Renal pelvis (tissue), 4 donors: ENCODE results near the gene BAHD1. TPM values are rescaled to one million over a fixed set of nuclear protein-coding genes. Genes with fewer than 3 reads are reported as not detected.
A peak's percentile ranks its signal among the peaks of the same experiment; 100 is the strongest.

Source experiments
- DNase-seq: peaks from one replicate; pipeline ENCODE4 v3.0.0-alpha.2; 2013
- polyA plus RNA-seq, 3 donors: library from polyadenylated mRNA; unstranded; fragments of 120-200 nt; gene quantifications; one replicate each; pipeline ENCODE4 v1.2.1, GENCODE V29; 2013; ENCODE audit not compliant: insufficient read length in 3 of 3

Gene BAHD1
- polyA plus RNA-seq, 3 donors: 24.7 to 28.5 (median 27.7) TPM

GRCh38 chr15:40463886-40464545 lies 23.3 kb downstream of the BAHD1 start:
- DNase-seq: no peak

DNA sequence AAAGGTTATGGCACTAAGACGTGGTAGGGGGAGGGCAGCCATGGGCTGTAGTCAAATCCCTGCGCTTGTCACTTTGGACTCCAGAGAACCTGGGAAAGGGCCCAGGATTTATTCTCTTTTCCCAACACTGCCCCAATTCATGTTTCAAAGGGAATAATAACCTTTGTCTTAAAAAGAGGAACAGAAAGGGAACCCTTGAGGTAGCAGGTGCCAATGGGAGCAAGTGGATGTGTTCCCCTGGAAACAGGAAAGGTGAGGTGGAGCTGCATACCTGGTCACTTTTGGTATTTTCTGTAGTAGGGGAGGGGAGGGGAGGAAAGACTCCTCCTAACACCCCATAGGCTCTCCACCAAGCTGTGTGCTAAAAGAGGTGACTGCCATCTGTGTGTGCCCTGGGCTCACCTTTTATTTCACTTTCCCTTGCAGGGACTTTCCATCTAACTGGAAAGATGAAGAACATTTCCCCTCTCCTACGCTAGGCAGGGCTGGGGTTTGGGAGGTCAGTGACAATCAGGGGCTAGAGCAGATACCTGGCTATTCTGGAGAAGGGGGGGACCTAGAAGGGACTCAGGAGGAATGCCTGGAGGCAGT lies 23.9 kb downstream of the BAHD1 start:
- DNase-seq: no peak

GRCh38 chr15:40465939-40466338 lies 25.2 kb downstream of the BAHD1 start:
- no peak for DNase-seq

DNA sequence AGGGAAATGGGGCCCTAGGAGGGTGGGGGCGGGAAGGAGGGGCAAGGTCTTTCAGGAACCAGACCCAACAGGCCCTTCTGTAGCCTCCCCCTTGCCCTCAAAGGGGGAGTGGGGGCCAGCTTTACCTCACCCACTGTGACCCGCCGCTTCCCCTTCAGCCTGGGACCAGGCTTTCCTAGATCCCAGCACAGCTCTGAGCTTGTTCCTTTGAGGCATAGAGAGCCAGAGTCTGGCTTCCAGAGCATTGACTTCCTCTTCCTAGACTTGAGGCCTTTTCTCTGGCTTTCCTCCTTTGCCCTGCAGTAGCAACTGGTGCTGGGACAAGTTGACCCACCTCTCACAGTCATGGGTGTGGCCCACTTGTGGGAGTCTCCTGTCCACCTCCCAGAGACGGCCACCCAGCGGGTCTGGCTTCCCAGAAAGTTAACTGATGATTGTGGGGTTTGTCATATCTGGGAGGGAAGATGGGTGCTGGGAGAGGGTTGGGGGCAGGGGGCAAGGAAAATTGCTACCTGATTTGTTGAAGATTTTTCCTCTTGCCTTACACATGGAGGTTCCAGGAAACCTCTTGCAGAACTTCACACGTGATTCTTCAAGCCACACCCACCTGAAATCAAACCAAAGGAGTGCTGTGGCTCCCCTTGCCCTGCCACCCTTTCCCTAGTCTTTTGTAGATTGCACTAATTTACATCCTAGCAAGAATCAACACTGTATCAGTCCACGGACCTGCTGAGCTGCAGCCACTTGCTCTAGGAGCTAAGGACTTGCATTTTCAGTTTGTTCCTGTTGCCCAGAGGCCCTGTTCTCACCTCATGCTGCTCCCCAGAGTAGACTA lies 25.9 kb downstream of the BAHD1 start:
- no peak for DNase-seq

DNA sequence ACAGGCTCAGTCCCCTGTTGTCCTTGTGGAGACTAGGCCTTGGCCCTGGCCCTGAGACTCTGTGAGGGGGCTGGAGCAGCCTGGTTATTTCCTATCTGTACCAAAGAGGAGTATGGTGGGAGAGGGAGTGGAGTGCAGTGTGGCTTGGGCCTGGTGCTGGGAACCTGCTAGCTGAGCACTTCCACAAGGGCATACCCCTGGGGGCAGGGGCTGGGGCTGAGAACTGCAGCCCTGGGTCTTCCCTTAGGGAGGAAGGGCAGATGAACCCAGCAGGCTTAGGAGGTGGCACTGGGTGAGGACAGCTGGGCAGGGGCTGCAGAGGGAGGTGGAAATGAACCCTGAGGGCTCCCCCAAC lies 26.5 kb downstream of the BAHD1 start:
- no peak for DNase-seq

GRCh38 chr15:40468898-40469331 lies 28.2 kb downstream of the BAHD1 start:
- no peak for DNase-seq

DNA sequence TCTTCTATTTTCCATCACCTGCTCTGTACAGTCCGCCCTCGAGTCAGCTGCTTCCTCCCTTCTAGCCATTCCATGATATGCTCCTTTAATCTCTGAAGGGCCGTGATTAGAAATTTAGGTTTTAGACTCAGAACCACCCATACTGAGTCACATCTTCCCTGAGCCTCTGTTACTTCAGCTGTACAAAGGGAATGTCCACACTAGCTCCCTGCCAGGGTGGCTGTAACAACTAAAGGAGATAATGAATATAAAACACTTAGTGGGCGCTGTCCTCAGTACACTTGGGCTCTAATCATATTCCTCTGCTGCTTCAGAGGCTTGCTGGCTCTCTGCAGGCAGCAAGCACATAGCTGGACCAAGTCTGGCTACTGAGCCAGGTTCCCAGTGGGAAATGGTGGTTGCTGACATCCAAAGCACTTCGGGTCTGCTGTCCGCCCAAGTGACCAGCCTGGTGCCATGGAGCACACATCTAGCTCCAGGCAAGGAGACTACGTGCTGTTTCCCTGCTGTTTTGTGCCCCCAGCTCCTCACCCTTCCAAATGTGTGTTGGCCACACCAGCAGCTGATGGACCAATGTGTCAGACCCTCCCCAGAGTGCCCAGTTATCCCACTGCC lies 29.1 kb downstream of the BAHD1 start:
- DNase-seq: no peak

- peak; percentile 81 for DNase-seq
These were observed 29.8 kb downstream of the BAHD1 start, which contains the start of gene CHST14 for GRCh38 chr15:40470423-40471104. CHST14 (plus strand) TSS chr15:40470984; CDS start chr15:40471214, 230 bp downstream.

DNA sequence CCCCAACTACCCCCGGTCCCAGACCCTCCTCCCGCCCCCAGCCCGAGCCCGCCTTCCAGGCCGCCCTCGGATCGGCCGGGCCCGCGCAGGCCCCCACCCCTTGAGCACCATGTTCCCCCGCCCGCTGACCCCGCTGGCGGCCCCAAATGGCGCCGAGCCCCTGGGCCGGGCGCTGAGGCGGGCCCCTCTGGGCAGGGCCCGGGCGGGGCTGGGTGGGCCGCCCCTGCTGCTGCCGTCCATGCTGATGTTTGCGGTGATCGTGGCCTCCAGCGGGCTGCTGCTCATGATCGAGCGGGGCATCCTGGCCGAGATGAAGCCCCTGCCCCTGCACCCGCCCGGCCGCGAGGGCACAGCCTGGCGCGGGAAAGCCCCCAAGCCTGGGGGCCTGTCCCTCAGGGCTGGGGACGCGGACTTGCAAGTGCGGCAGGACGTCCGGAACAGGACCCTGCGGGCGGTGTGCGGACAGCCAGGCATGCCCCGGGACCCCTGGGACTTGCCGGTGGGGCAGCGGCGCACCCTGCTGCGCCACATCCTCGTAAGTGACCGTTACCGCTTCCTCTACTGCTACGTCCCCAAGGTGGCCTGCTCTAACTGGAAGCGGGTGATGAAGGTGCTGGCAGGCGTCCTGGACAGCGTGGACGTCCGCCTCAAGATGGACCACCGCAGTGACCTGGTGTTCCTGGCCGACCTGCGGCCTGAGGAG lies 30.5 kb downstream of the BAHD1 start:
- DNase-seq: peak; percentile 52

DNA sequence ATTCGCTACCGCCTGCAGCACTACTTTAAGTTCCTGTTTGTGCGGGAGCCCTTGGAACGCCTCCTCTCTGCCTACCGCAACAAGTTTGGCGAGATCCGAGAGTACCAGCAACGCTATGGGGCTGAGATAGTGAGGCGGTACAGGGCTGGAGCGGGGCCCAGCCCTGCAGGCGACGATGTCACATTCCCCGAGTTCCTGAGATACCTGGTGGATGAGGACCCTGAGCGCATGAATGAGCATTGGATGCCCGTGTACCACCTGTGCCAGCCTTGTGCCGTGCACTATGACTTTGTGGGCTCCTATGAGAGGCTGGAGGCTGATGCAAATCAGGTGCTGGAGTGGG lies 31.0 kb downstream of the BAHD1 start:
- peak; percentile 36 for DNase-seq

DNA sequence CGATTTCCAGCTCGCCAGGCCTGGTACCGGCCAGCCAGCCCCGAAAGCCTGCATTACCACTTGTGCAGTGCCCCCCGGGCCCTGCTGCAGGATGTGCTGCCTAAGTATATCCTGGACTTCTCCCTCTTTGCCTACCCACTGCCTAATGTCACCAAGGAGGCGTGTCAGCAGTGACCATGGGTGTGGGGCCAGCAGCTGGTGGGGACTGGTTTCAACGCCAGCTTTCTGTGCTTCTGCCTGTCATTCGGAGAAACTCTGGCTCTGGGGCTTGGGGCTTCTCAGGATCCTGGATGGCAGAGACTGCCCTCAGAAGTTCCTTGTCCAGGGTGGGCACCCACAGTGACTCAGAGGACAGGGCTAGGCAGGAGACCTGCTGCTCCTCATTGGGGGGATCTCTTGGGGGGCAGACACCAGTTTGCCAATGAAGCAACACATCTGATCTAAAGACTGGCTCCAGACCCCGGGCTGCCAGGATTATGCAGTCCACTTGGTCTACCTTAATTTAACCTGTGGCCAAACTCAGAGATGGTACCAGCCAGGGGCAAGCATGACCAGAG lies 31.5 kb downstream of the BAHD1 start:
- no peak for DNase-seq

DNA sequence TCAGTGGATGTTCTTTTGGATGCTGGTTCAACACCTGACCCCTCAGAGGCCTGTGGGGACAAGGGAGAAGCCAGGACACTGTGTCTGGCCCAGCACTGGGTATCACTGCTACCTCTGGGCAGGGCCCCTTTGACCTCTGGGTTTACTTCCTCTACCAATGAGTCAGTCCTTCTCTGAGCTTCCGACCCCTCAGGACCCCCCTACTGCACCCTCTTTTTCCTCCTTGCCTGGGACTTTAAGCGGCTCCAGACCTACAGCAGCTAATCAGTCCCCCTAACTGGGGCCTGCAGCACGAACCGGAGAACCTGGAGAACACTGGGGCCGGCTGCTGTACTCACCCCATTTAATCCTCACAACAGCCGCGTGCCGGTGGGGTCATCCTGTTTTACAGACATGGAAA lies 33.8 kb downstream of the BAHD1 start:
- DNase-seq: no peak

DNA sequence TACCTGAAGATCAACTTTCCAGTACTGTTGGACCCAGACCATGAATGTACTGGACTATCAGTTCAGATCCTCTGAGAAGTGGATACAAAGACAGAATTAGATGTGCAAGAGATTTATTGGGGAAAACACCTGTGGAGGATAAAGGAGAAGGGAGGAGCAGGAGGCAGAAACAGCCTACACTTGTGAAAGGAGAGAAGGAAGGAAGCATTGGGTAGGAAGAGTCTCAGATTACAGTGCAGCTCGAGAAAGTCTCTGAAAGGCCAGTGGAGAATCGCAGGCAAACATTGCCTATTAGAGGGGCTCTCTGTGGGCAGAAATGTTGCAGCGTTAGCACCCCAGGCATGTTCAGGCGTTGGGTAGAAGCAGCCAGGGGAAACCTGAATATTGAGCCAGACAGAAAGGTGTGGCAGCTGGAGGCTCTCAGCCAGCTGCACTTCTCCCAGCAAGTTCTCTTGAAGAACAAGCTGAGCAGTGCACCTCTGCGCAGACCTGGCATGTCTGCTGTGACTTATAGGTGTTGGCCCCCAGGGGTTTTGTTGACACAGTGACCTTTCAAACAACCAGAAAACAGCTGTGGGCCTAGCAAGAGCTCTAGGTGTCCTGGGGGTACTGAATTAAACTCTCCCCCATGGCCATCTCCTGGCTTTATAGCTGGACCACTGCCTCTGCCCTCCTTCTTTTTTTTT lies 37.0 kb downstream of the BAHD1 start:
- DNase-seq: no peak

DNA sequence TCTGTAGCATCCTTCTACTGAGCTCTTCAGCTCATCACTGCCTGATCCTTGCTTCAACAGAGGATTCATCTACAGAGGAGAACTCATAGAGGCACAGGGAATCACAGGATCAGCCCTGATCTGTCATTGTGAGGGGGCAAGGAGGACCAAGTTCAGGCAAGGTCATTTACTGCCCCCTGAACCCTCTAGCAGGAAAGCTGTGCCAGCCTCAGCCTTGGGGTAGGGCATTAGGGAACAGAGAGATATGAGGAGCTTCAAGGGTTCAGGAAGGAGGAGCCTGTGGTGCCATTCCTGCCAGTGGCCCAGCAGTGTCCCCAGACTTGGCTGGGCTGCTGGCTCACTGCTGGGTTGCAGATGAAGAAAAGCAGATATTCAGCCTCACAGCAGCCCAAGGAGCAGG lies 38.3 kb downstream of the BAHD1 start:
- no peak for DNase-seq

- DNase-seq: no peak
These were observed 40.8 kb downstream of the BAHD1 start for GRCh38 chr15:40481341-40482074.

GRCh38 chr15:40483919-40484318 lies 43.2 kb downstream of the BAHD1 start:
- no peak for DNase-seq

DNA sequence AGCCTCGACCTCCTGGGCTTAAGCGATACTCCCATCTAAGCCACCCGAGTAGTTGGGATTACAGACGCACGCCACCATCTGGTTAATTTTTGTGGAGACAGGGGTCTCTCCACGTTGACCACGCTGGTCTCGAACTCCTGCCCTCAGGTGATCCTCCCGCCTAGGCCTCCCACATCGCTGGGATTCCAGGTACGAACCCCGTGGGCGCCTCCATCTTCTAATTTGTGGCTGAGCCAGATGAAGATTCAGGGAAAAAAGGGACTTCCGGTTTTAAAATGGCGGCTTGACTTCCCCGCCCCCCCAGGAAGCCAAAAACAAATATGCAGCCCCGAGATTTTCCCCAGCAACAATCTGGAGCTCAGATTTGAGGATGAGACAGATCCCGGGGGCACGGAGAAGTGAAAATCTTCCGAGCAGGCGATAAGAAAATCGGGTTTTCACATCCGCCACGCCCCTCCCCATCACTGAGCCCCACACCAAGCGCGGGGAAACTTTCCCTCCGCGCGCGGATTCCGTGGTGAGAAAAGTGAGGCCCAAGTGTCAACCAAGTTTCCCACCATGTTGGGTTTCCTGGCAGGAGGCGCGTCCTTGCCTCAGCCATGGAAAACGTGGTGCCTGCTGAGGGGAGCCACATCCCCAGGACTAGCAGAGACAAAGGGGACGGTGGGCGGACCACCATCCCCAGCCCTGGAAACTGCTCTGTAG lies 45.5 kb downstream of the BAHD1 start:
- no peak for DNase-seq

GRCh38 chr15:40487816-40488682 lies 47.3 kb downstream of the BAHD1 start:
- no peak for DNase-seq
